HUES64 (cell line): ENCODE results near the gene TWIST2.

Source experiments
- H3K27ac ChIP-seq: 2 replicates; pipeline ENCODE4 v1.7.0; 2013; ENCODE audit warnings: low read depth, low read length, inconsistent platforms
- H3K27me3 ChIP-seq: 2 replicates; pipeline ENCODE4 v1.6.1; 2013; ENCODE audit warnings: mild to moderate bottlenecking, low read length; ENCODE audit not compliant: insufficient read depth
- H3K36me3 ChIP-seq: 2 replicates; pipeline ENCODE4 v1.6.1; 2013; ENCODE audit warnings: mild to moderate bottlenecking, low read length; ENCODE audit not compliant: insufficient read depth
- H3K4me1 ChIP-seq: 2 replicates; pipeline ENCODE4 v1.6.1; 2013; ENCODE audit warnings: mild to moderate bottlenecking, low read length, moderate library complexity; ENCODE audit not compliant: insufficient read depth
- H3K4me3 ChIP-seq: 2 replicates; pipeline ENCODE4 v1.5.1; 2013; ENCODE audit warnings: mild to moderate bottlenecking, low read length, moderate library complexity
- H3K9ac ChIP-seq: 2 replicates; pipeline ENCODE4 v1.6.1; 2013; ENCODE audit warnings: mild to moderate bottlenecking, low read depth, low read length
- H3K9me3 ChIP-seq: 2 replicates; pipeline ENCODE4 v1.6.1; 2013; ENCODE audit warnings: low read depth, low read length; ENCODE audit not compliant: insufficient read depth
- WGBS: fragments of 150-250, 120-280 bp; methylation state at CpG from one replicate; pipeline ENCODE4 v1.1.7; 2013; ENCODE audit warnings: missing lambda C conversion rate; 5-methylcytosine and 5-hydroxymethylcytosine counted together

TWIST2 gene

GRCh38 chr2:238907717-238908173 lies 59.9 kb downstream of the TWIST2 start:
- H3K27me3 ChIP-seq: no peaks in the 10 kb centered on the region
- WGBS: 94% methylated on average over 5 of the region's 5 CpGs
- H3K9ac ChIP-seq: no peak overlapping the region
- no peaks in the 10 kb centered on the region for H3K9me3 ChIP-seq
- H3K4me1 ChIP-seq: no peaks in the 10 kb centered on the region
- H3K4me3 ChIP-seq: no peak overlapping the region
- no peak overlapping the region for H3K27ac ChIP-seq
- H3K36me3 ChIP-seq: no peaks in the 10 kb centered on the region

GRCh38 chr2:238908960-238909951 lies 61.4 kb downstream of the TWIST2 start:
- no peak overlapping the region for H3K9ac ChIP-seq
- no peaks in the 10 kb centered on the region for H3K27me3 ChIP-seq
- H3K27ac ChIP-seq: no peak overlapping the region
- no peaks in the 10 kb centered on the region for H3K4me1 ChIP-seq
- no peaks in the 10 kb centered on the region for H3K9me3 ChIP-seq
- no peaks in the 10 kb centered on the region for H3K36me3 ChIP-seq
- H3K4me3 ChIP-seq: no peak overlapping the region
- WGBS: 62% methylated on average over 43 of the region's 43 CpGs

GRCh38 chr2:238910751-238911351 lies 63.0 kb downstream of the TWIST2 start:
- no peaks in the 10 kb centered on the region for H3K27me3 ChIP-seq
- H3K4me3 ChIP-seq: no peak overlapping the region
- H3K4me1 ChIP-seq: no peaks in the 10 kb centered on the region
- no peak overlapping the region for H3K27ac ChIP-seq
- WGBS: 95% methylated on average over 10 of the region's 10 CpGs
- H3K36me3 ChIP-seq: no peaks in the 10 kb centered on the region
- H3K9ac ChIP-seq: no peak overlapping the region
- no peaks in the 10 kb centered on the region for H3K9me3 ChIP-seq

- H3K36me3 ChIP-seq: no peaks in the 10 kb centered on the region
- no peak overlapping the region for H3K4me3 ChIP-seq
- no peak overlapping the region for H3K9ac ChIP-seq
- no peaks in the 10 kb centered on the region for H3K4me1 ChIP-seq
- H3K27ac ChIP-seq: no peak overlapping the region
- no peaks in the 10 kb centered on the region for H3K27me3 ChIP-seq
- no peaks in the 10 kb centered on the region for H3K9me3 ChIP-seq
- 92% methylated on average over 21 of the region's 21 CpGs for WGBS
Measured at GRCh38 chr2:238911376-238912227, 63.7 kb downstream of the TWIST2 start.

GRCh38 chr2:238912228-238912915 lies 64.5 kb downstream of the TWIST2 start:
- Histone ChIP-seq H3K27me3 (no peaks in the 10 kb centered on the region), H3K9me3 (no peaks in the 10 kb centered on the region), H3K4me1 (no peaks in the 10 kb centered on the region), H3K27ac (no peak overlapping the region), H3K36me3 (no peaks in the 10 kb centered on the region), H3K9ac (no peak overlapping the region), H3K4me3 (no peak overlapping the region)
- 87% methylated on average over 26 of the region's 26 CpGs for WGBS

- no peak overlapping the region for H3K9ac ChIP-seq
Measured at GRCh38 chr2:238912916-238913875, 65.3 kb downstream of the TWIST2 start.

GRCh38 chr2:238913931-238914647 lies 66.2 kb downstream of the TWIST2 start:
- Histone ChIP-seq H3K27me3 (no peaks in the 10 kb centered on the region), H3K4me3 (no peak overlapping the region), H3K27ac (no peak overlapping the region), H3K36me3 (no peaks in the 10 kb centered on the region), H3K9me3 (no peaks in the 10 kb centered on the region), H3K9ac (no peak overlapping the region), H3K4me1 (no peaks in the 10 kb centered on the region)
- WGBS: 94% methylated on average over 22 of the region's 22 CpGs

More at GRCh38 chr2:238912916-238913875, 65.3 kb downstream of the TWIST2 start:
- Histone ChIP-seq H3K4me3 (no peak overlapping the region), H3K4me1 (no peaks in the 10 kb centered on the region), H3K27me3 (no peaks in the 10 kb centered on the region), H3K27ac (no peak overlapping the region), H3K9me3 (no peaks in the 10 kb centered on the region), H3K36me3 (no peaks in the 10 kb centered on the region)
- WGBS: 89% methylated on average over 20 of the region's 20 CpGs

GRCh38 chr2:238914648-238915015 lies 66.7 kb downstream of the TWIST2 start:
- H3K27ac ChIP-seq: no peak overlapping the region
- H3K9me3 ChIP-seq: no peaks in the 10 kb centered on the region
- H3K36me3 ChIP-seq: no peaks in the 10 kb centered on the region
- no peaks in the 10 kb centered on the region for H3K27me3 ChIP-seq
- no peak overlapping the region for H3K9ac ChIP-seq
- WGBS: 91% methylated on average over 11 of the region's 11 CpGs
- H3K4me3 ChIP-seq: no peak overlapping the region
- no peaks in the 10 kb centered on the region for H3K4me1 ChIP-seq

GRCh38 chr2:238915196-238915595 lies 67.3 kb downstream of the TWIST2 start:
- no peaks in the 10 kb centered on the region for H3K27me3 ChIP-seq
- no peaks in the 10 kb centered on the region for H3K36me3 ChIP-seq
- H3K9me3 ChIP-seq: no peaks in the 10 kb centered on the region
- no peak overlapping the region for H3K9ac ChIP-seq
- H3K27ac ChIP-seq: no peak overlapping the region
- H3K4me1 ChIP-seq: no peaks in the 10 kb centered on the region
- no peak overlapping the region for H3K4me3 ChIP-seq
- 93% methylated on average over 9 of the region's 9 CpGs for WGBS
